Adrenal gland (tissue), 19 donors: ENCODE results near the gene CAPS2. TPM values are rescaled to one million over a fixed set of nuclear protein-coding genes. Genes with fewer than 3 reads are reported as not detected.
A peak's percentile ranks its signal among the peaks of the same experiment; 100 is the strongest.

Experiments used
- DNase-seq, 7 donors: peaks; one replicate each; pipeline ENCODE4 v3.0.0-alpha.2; 2019 to 2020
- H3K27ac ChIP-seq, 5 donors: fragments of 200-600 bp; sonication (generic) in 4 of 5; 1 replicate in 3 of 5; 2 replicates in 2 of 5; pipeline versions ENCODE4 v1.5.1 to v1.8.0; 2016 to 2020; ENCODE audit warnings: mild to moderate bottlenecking in 1 of 5
- H3K27me3 ChIP-seq: fragments of 200-600 bp; 2 replicates; pipeline ENCODE4 v1.8.0; 2021
- H3K36me3 ChIP-seq, 2 donors: fragments of 200-600 bp; replicated peaks in 1 of 2; 1 replicate in 1 of 2; 2 replicates in 1 of 2; pipeline versions ENCODE4 v1.5.1 to v1.8.0; 2018 to 2022
- H3K4me1 ChIP-seq, 2 donors: fragments of 200-600 bp; replicated peaks in 1 of 2; 1 replicate in 1 of 2; 2 replicates in 1 of 2; pipeline versions ENCODE4 v1.5.1 to v1.8.0; 2018 to 2021
- H3K4me3 ChIP-seq, 4 donors: fragments of 200-600 bp; sonication (generic) in 3 of 4; one replicate each; pipeline ENCODE4 v1.5.1; 2016 to 2018
- H3K9me3 ChIP-seq, 3 donors: fragments of 200-600 bp; sonication (generic) in 1 of 3; replicated peaks in 1 of 3; 1 replicate in 2 of 3; 2 replicates in 1 of 3; pipeline versions ENCODE4 v1.5.1 to v1.8.0; 2016 to 2021
- POLR2A ChIP-seq, 2 donors: fragments of 450-650 bp; IDR thresholded peaks; one replicate each; pipeline ENCODE4 v1.6.1; 2017; ENCODE audit warnings: antibody characterized with exemption in 2 of 2, mild to moderate bottlenecking in 2 of 2, moderate library complexity in 1 of 2
- WGBS, 4 donors: extraction: QIAGEN DNeasy Blood & Tissue Kit in 2 of 4; methylation state at CpG; one replicate each; pipeline versions ENCODE4 v1.1.5 to v1.1.7; 2013 to 2017; 5-methylcytosine and 5-hydroxymethylcytosine counted together
- intact Hi-C, 2 donors: fragments of 100-400 bp; cut with DNase I; formaldehyde crosslinking; loops; one replicate each; pipeline versions ENCODE4 v1.14.1 to v1.15.0; 2022 to 2023
- long read RNA-seq, 10 donors: library from polyadenylated mRNA in 3 of 10; unstranded in 2 of 10; stranded (forward) in 1 of 10; transcript quantifications; one replicate each; pipeline ENCODE4 v2.0.0 and lab custom pipeline, GENCODE V29; 2021 to 2026
- polyA plus RNA-seq, 3 donors: library from polyadenylated mRNA; stranded (reverse); fragments of 200-250 nt in 2 of 3; fragments of 350-450 nt in 1 of 3; fragmentation: Illumina TruSeq in 1 of 3; extraction: RNeasy Lipid Tissue Mini Kit (QIAGEN cat#74804) in 1 of 3; gene quantifications; one replicate each; pipeline ENCODE4 v1.2.3, GENCODE V29; 2013 to 2014
- total RNA-seq, 9 donors: library from RNA; depleted of rRNA in 4 of 9; stranded (reverse); fragments of >200 nt in 4 of 9; fragments of 120-200 nt in 1 of 9; fragmentation: NEBNext Ultra II Directional in 1 of 9; extraction: Animal tissue kit (Norgen Biotek cat#: 25700) in 1 of 9; gene quantifications; one replicate each; pipeline versions ENCODE4 v1.1.0 to v1.2.4, GENCODE V29; 2013 to 2023
- TF ChIP-seq, protein P1 (sequence below), 6 experiments: fragments of 450-650 bp in 4 of 6; fragments of 200-600 bp in 2 of 6; sonication (generic) in 1 of 6; IDR thresholded peaks; 1 replicate in 5 of 6; 2 replicates in 1 of 6; pipeline versions ENCODE4 v1.5.1 to v1.8.0; 2016 to 2021; ENCODE audit warnings: antibody characterized with exemption in 6 of 6, mild to moderate bottlenecking in 2 of 6, moderate library complexity in 1 of 6
- donor health status: healthy with polysubstance abuse.
- donor health status: Bipolar disorder and iron deficiency.
- donor health status: DM: yes; HTN: yes; CAD: no.
- donor health status: DM: no; HTN: no; CAD: no.
- donor health status: DM: no; HTN: no; CAD: no.
- donor health status: DM: yes; HTN: yes; CAD: no.

The CAPS2 gene
- 10 to 100 TPM in 8 of 9 donors, 1 to 10 TPM in 1; 2.4 to 36.0 (median 17.8) TPM for total RNA-seq
- polyA plus RNA-seq, result 10 to 100 TPM in 1 of 3 donors, 1 to 10 TPM in 2; 5.9 to 10.8 (median 8.1) TPM
- long read RNA-seq, donor 1, partial matches to known transcripts, result 0 of 1 reads
- long read RNA-seq, donor 1, other reads (novel, unspliced or antisense), result 0 of 1 reads
- long read RNA-seq, donor 2, result 0 reads
- long read RNA-seq, donor 3, result 0 reads
- long read RNA-seq, donor 4, partial matches to known transcripts, result 0 of 3 reads
- long read RNA-seq, donor 4, other reads (novel, unspliced or antisense), result 1 of 3 reads
- long read RNA-seq, donor 5, partial matches to known transcripts, result 1 of 6 reads
- long read RNA-seq, donor 5, other reads (novel, unspliced or antisense), result 2 of 6 reads
- long read RNA-seq, donor 6, partial matches to known transcripts, result 0 of 4 reads
- long read RNA-seq, donor 6, other reads (novel, unspliced or antisense), result 3 of 4 reads
- long read RNA-seq, donor 7, result 0 reads
- long read RNA-seq, donor 8, result 0 reads
- long read RNA-seq, donor 9, partial matches to known transcripts, result 0 of 1 reads
- long read RNA-seq, donor 9, other reads (novel, unspliced or antisense), result 0 of 1 reads
- long read RNA-seq, donor 10, result 0 reads

- TF ChIP-seq, protein P1, sequence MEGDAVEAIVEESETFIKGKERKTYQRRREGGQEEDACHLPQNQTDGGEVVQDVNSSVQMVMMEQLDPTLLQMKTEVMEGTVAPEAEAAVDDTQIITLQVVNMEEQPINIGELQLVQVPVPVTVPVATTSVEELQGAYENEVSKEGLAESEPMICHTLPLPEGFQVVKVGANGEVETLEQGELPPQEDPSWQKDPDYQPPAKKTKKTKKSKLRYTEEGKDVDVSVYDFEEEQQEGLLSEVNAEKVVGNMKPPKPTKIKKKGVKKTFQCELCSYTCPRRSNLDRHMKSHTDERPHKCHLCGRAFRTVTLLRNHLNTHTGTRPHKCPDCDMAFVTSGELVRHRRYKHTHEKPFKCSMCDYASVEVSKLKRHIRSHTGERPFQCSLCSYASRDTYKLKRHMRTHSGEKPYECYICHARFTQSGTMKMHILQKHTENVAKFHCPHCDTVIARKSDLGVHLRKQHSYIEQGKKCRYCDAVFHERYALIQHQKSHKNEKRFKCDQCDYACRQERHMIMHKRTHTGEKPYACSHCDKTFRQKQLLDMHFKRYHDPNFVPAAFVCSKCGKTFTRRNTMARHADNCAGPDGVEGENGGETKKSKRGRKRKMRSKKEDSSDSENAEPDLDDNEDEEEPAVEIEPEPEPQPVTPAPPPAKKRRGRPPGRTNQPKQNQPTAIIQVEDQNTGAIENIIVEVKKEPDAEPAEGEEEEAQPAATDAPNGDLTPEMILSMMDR (IDR thresholded peaks at IDR 0.05), result peak in 1 of 6 experiments; percentile 40
- peak; percentile 20 to 93 for TF ChIP-seq POLR2A (IDR thresholded peaks at IDR 0.05)
- H3K36me3 ChIP-seq, result no peaks in the 10 kb centered on the region
- peak within 1 kb of the TSS in 2 of 4 donors; percentile 80 to 93 for H3K4me3 ChIP-seq
- peaks cover 0 to 17% of the 10 kb centered on the region in 2 donors for H3K4me1 ChIP-seq
- peak; percentile 81 to 90 (median 84) for DNase-seq
- intact Hi-C loops, result loop anchor here in 1 of 2 donors (10.0 kb wide), 2 partner anchors 55 to 175 kb away; no protein-coding TSS in a partner anchor
- no peaks in the 10 kb centered on the region for H3K27me3 ChIP-seq
- peak within 1 kb of the TSS in 3 of 5 donors; percentile 45 to 80 (median 63) for H3K27ac ChIP-seq
- 3 to 11% (median 3%) methylated on average over 9 to 40 of the region's 40 CpGs for WGBS, 4 donors
- no peaks in the 10 kb centered on the region for H3K9me3 ChIP-seq
These were observed at the start of gene CAPS2 for GRCh38 chr12:75329918-75330826. Gene CAPS2, minus strand, starts transcription at chr12:75330324. Its CDS starts 3,826 bp downstream, at chr12:75326498.

DNA sequence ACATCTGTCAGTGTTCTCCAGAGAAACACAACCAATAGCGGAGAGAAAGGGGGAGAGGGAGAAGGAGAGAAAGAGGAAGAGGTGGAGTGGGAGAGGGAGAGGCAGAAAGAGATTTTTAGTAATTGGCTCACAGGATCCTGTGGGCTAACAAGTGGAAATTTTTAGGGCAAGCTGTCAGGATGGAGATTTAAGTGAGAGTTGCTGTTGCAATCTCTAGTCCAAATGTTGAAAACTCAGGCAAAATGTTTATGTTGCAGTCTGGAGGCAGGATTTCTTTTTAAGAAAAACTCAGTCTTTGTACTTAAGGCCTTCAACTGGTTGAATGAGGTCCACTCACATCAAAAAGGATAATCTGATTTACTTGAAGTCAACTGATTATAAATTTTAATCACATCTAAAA is 48.2 kb upstream of the CAPS2 start:
- TF ChIP-seq POLR2A (IDR thresholded peaks at IDR 0.05), result no peak
- TF ChIP-seq, protein P1 (IDR thresholded peaks at IDR 0.05), result no peak
- Histone ChIP-seq H3K4me1 (peaks cover 0 to 6% of the 10 kb centered on the region in 2 donors), H3K9me3 (no peaks in the 10 kb centered on the region), H3K36me3 (no peaks in the 10 kb centered on the region), H3K27ac (no peak overlapping the region), H3K4me3 (no peak overlapping the region), H3K27me3 (no peaks in the 10 kb centered on the region)
- WGBS, 4 donors, result 88 to 96% (median 92%) methylated on average over 1 of the region's 1 CpG
- peak in 1 of 7 donors; percentile 9 for DNase-seq
- intact Hi-C loops, result no loop called here

DNA sequence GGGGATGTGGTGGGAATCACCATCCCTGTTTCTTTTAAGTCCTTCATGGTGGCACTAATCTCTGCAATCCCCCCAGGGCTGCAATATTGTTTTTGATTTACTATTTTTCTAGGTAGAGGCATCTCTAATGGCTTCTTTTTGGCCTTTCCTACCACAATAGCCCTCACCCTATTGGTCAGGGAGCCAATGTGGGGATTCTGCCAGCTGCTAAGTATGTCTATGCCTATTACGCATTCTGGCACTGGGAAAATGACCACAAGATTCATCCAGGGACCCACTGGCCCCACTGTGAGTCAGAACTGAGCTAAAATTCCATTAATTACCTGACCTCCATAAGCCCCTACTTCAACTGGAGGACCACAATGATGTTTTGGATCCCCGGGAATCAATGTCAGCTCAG is 44.8 kb upstream of the CAPS2 start:
- no peak for TF ChIP-seq POLR2A (IDR thresholded peaks at IDR 0.05)
- TF ChIP-seq, protein P1 (IDR thresholded peaks at IDR 0.05), result no peak
- H3K4me1 ChIP-seq, result peaks cover 0 to 6% of the 10 kb centered on the region in 2 donors
- H3K4me3 ChIP-seq, result no peak overlapping the region
- no peaks in the 10 kb centered on the region for H3K9me3 ChIP-seq
- no peaks in the 10 kb centered on the region for H3K27me3 ChIP-seq
- no peak for DNase-seq
- H3K36me3 ChIP-seq, result no peaks in the 10 kb centered on the region
- 93 to 98% (median 94%) methylated on average over 2 of the region's 2 CpGs for WGBS, 4 donors
- intact Hi-C loops, result no loop called here
- H3K27ac ChIP-seq, result no peak overlapping the region
